ENCODE results near the gene MMP7. TPM values are rescaled to one million over a fixed set of nuclear protein-coding genes. Genes with fewer than 3 reads are reported as not detected.

The MMP7 gene
- total and polyA plus RNA-seq, 5 donors, result not detected

GRCh38 chr11:102539567-102539966 lies 9.0 kb upstream of the MMP7 start:
- Histone ChIP-seq H3K27ac (ENCODE audit: low read length) (no peak overlapping the region), H3K27me3 (ENCODE audit: control insufficient read depth, insufficient read depth) (no peaks in the 10 kb centered on the region), H3K4me3 (ENCODE audit: low read length) (no peak overlapping the region), H3K4me1 (ENCODE audit: control insufficient read depth, insufficient read depth, low read length) (no peaks in the 10 kb centered on the region), H3K9me3 (ENCODE audit: control insufficient read depth, low read length) (no peaks in the 10 kb centered on the region)
- ATAC-seq (no peak), DNase-seq (no peak)
- intact Hi-C loops (cut with DNase I), result no loop called here
- WGBS, result 81% methylated on average over 2 of the region's 2 CpGs

GRCh38 chr11:102538932-102539331 lies 8.4 kb upstream of the MMP7 start:
- ATAC-seq (no peak), DNase-seq (no peak)
- intact Hi-C loops (cut with DNase I), result no loop called here
- no peak overlapping the region for H3K4me3 ChIP-seq (ENCODE audit: low read length)
- H3K27me3 ChIP-seq (ENCODE audit: control insufficient read depth, insufficient read depth), result no peaks in the 10 kb centered on the region
- no peak overlapping the region for H3K27ac ChIP-seq (ENCODE audit: low read length)
- 89% methylated on average over 4 of the region's 4 CpGs for WGBS
- no peaks in the 10 kb centered on the region for H3K9me3 ChIP-seq (ENCODE audit: control insufficient read depth, low read length)
- H3K4me1 ChIP-seq (ENCODE audit: control insufficient read depth, insufficient read depth, low read length), result no peaks in the 10 kb centered on the region

GRCh38 chr11:102534261-102534872 lies 3.8 kb upstream of the MMP7 start:
- Histone ChIP-seq H3K27me3 (ENCODE audit: control insufficient read depth, insufficient read depth) (no peaks in the 10 kb centered on the region), H3K4me1 (ENCODE audit: control insufficient read depth, insufficient read depth, low read length) (no peaks in the 10 kb centered on the region), H3K27ac (ENCODE audit: low read length) (no peak overlapping the region), H3K4me3 (ENCODE audit: low read length) (no peak overlapping the region), H3K9me3 (ENCODE audit: control insufficient read depth, low read length) (no peaks in the 10 kb centered on the region)
- no peak for ATAC-seq
- 77% methylated on average over 6 of the region's 6 CpGs for WGBS
- DNase-seq, result no peak
- intact Hi-C loops (cut with DNase I), result no loop called here

GRCh38 chr11:102528618-102529017 lies 1.9 kb downstream of the MMP7 start:
- Histone ChIP-seq H3K27me3 (ENCODE audit: control insufficient read depth, insufficient read depth) (no peaks in the 10 kb centered on the region), H3K27ac (ENCODE audit: low read length) (no peak overlapping the region), H3K4me3 (ENCODE audit: low read length) (no peak overlapping the region), H3K9me3 (ENCODE audit: control insufficient read depth, low read length) (no peaks in the 10 kb centered on the region), H3K4me1 (ENCODE audit: control insufficient read depth, insufficient read depth, low read length) (no peaks in the 10 kb centered on the region)
- intact Hi-C loops (cut with DNase I), result no loop called here
- ATAC-seq (no peak), DNase-seq (no peak)

- no peaks in the 10 kb centered on the region for H3K9me3 ChIP-seq (ENCODE audit: control insufficient read depth, low read length)
- intact Hi-C loops (cut with DNase I), result no loop called here
- WGBS, result 94% methylated on average over 2 of the region's 2 CpGs
- no peak overlapping the region for H3K27ac ChIP-seq (ENCODE audit: low read length)
- H3K27me3 ChIP-seq (ENCODE audit: control insufficient read depth, insufficient read depth), result no peaks in the 10 kb centered on the region
- H3K4me1 ChIP-seq (ENCODE audit: control insufficient read depth, insufficient read depth, low read length), result no peaks in the 10 kb centered on the region
- DNase-seq (no peak), ATAC-seq (no peak)
- H3K4me3 ChIP-seq (ENCODE audit: low read length), result no peak overlapping the region
Observed at GRCh38 chr11:102527684-102528083, 2.9 kb downstream of the MMP7 start.

- no peaks in the 10 kb centered on the region for H3K4me1 ChIP-seq (ENCODE audit: control insufficient read depth, insufficient read depth, low read length)
- H3K4me3 ChIP-seq (ENCODE audit: low read length), result no peak overlapping the region
- intact Hi-C loops (cut with DNase I), result no loop called here
- DNase-seq, result no peak
- H3K9me3 ChIP-seq (ENCODE audit: control insufficient read depth, low read length), result no peaks in the 10 kb centered on the region
- H3K27ac ChIP-seq (ENCODE audit: low read length), result no peak overlapping the region
- 82% methylated on average over 1 of the region's 1 CpG for WGBS
- no peaks in the 10 kb centered on the region for H3K27me3 ChIP-seq (ENCODE audit: control insufficient read depth, insufficient read depth)
- ATAC-seq, result no peak
Observed at GRCh38 chr11:102527041-102527440, 3.5 kb downstream of the MMP7 start.

- WGBS, result 80% methylated on average over 4 of the region's 4 CpGs
- Histone ChIP-seq H3K4me3 (ENCODE audit: low read length) (no peak overlapping the region), H3K27me3 (ENCODE audit: control insufficient read depth, insufficient read depth) (no peaks in the 10 kb centered on the region), H3K4me1 (ENCODE audit: control insufficient read depth, insufficient read depth, low read length) (no peaks in the 10 kb centered on the region), H3K27ac (ENCODE audit: low read length) (no peak overlapping the region), H3K9me3 (ENCODE audit: control insufficient read depth, low read length) (no peaks in the 10 kb centered on the region)
- ATAC-seq, result no peak
- DNase-seq, result no peak
- intact Hi-C loops (cut with DNase I), result no loop called here
Observed at GRCh38 chr11:102523887-102524286, 6.7 kb downstream of the MMP7 start.

GRCh38 chr11:102523189-102523570 lies 7.4 kb downstream of the MMP7 start:
- DNase-seq (no peak), ATAC-seq (no peak)
- H3K9me3 ChIP-seq (ENCODE audit: control insufficient read depth, low read length), result no peaks in the 10 kb centered on the region
- H3K27me3 ChIP-seq (ENCODE audit: control insufficient read depth, insufficient read depth), result no peaks in the 10 kb centered on the region
- 44% methylated on average over 2 of the region's 2 CpGs for WGBS
- no peaks in the 10 kb centered on the region for H3K4me1 ChIP-seq (ENCODE audit: control insufficient read depth, insufficient read depth, low read length)
- H3K27ac ChIP-seq (ENCODE audit: low read length), result no peak overlapping the region
- no peak overlapping the region for H3K4me3 ChIP-seq (ENCODE audit: low read length)
- intact Hi-C loops (cut with DNase I), result no loop called here

GRCh38 chr11:102522312-102523188 lies 8.0 kb downstream of the MMP7 start:
- intact Hi-C loops (cut with DNase I), result no loop called here

GRCh38 chr11:102521121-102521520 lies 9.4 kb downstream of the MMP7 start:
- no peaks in the 10 kb centered on the region for H3K4me1 ChIP-seq (ENCODE audit: control insufficient read depth, insufficient read depth, low read length)
- no peaks in the 10 kb centered on the region for H3K9me3 ChIP-seq (ENCODE audit: control insufficient read depth, low read length)
- no peaks in the 10 kb centered on the region for H3K27me3 ChIP-seq (ENCODE audit: control insufficient read depth, insufficient read depth)
- H3K4me3 ChIP-seq (ENCODE audit: low read length), result no peak overlapping the region
- whole genome bisulfite sequencing, result 94% methylated on average over 10 of the region's 10 CpGs
- DNase-seq (no peak), ATAC-seq (no peak)
- H3K27ac ChIP-seq (ENCODE audit: low read length), result no peak overlapping the region
- intact Hi-C loops (cut with DNase I), result no loop called here

More at GRCh38 chr11:102522312-102523188, 8.0 kb downstream of the MMP7 start:
- 37% methylated on average over 5 of the region's 5 CpGs for WGBS
- no peaks in the 10 kb centered on the region for H3K4me1 ChIP-seq (ENCODE audit: control insufficient read depth, insufficient read depth, low read length)
- no peak for DNase-seq
- H3K27ac ChIP-seq (ENCODE audit: low read length), result no peak overlapping the region
- no peak for ATAC-seq
- no peaks in the 10 kb centered on the region for H3K9me3 ChIP-seq (ENCODE audit: control insufficient read depth, low read length)
- no peaks in the 10 kb centered on the region for H3K27me3 ChIP-seq (ENCODE audit: control insufficient read depth, insufficient read depth)
- no peak overlapping the region for H3K4me3 ChIP-seq (ENCODE audit: low read length)

- Histone ChIP-seq H3K9me3 (ENCODE audit: control insufficient read depth, low read length) (no peaks in the 10 kb centered on the region), H3K4me1 (ENCODE audit: control insufficient read depth, insufficient read depth, low read length) (no peaks in the 10 kb centered on the region), H3K4me3 (ENCODE audit: low read length) (no peak overlapping the region), H3K27ac (ENCODE audit: low read length) (no peak overlapping the region), H3K27me3 (ENCODE audit: control insufficient read depth, insufficient read depth) (no peaks in the 10 kb centered on the region)
- ATAC-seq (no peak), DNase-seq (no peak)
- intact Hi-C loops (cut with DNase I), result no loop called here
Observed at GRCh38 chr11:102520514-102520913, 10.0 kb downstream of the MMP7 start.
